GM23248 (cell line): ENCODE data around the gene PTGER3. TPM values are rescaled to one million over a fixed set of nuclear protein-coding genes. Genes with fewer than 3 reads are reported as not detected.

ENCODE experiments used
- DNase-seq: peaks from one replicate; pipeline ENCODE4 v3.0.0-alpha.2; 2015
- H2AFZ ChIP-seq: fragments of 200-600 bp; sonication (generic); 2 replicates; pipeline ENCODE4 v1.6.1; 2016; ENCODE audit warnings: antibody characterized with exemption
- H3F3A ChIP-seq: fragments of 200-600 bp; sonication (generic); 2 replicates; pipeline ENCODE4 v1.6.1; 2016; ENCODE audit warnings: mild to moderate bottlenecking, antibody characterized with exemption, mixed run types; ENCODE audit not compliant: insufficient read depth
- H3K27ac ChIP-seq: fragments of 200-600 bp; sonication (generic); 2 replicates; pipeline ENCODE4 v1.5.1; 2016; ENCODE audit warnings: mild to moderate bottlenecking
- H3K27me3 ChIP-seq: fragments of 200-600 bp; sonication (generic); replicated peaks from 2 replicates; pipeline ENCODE4 v1.6.1; 2016; ENCODE audit warnings: mild to moderate bottlenecking; ENCODE audit not compliant: insufficient read depth
- H3K36me3 ChIP-seq: fragments of 200-600 bp; sonication (generic); 2 replicates; pipeline ENCODE4 v1.6.1; 2016; ENCODE audit warnings: low read depth, mild to moderate bottlenecking
- H3K4me1 ChIP-seq: fragments of 200-600 bp; sonication (generic); 2 replicates; pipeline ENCODE4 v1.6.1; 2016; ENCODE audit warnings: mild to moderate bottlenecking; ENCODE audit not compliant: insufficient read depth
- H3K4me2 ChIP-seq: fragments of 200-600 bp; sonication (generic); one replicate; pipeline ENCODE4 v1.6.1; 2016; ENCODE audit warnings: mild to moderate bottlenecking; ENCODE audit not compliant: unreplicated experiment
- H3K4me3 ChIP-seq: fragments of 200-600 bp; sonication (generic); 2 replicates; pipeline ENCODE4 v1.5.1; 2016; ENCODE audit warnings: mild to moderate bottlenecking
- H3K79me2 ChIP-seq: fragments of 200-600 bp; sonication (generic); 2 replicates; pipeline ENCODE4 v1.6.1; 2016; ENCODE audit warnings: mild to moderate bottlenecking; ENCODE audit not compliant: insufficient read depth
- H3K9ac ChIP-seq: fragments of 200-600 bp; sonication (generic); 2 replicates; pipeline ENCODE4 v1.6.1; 2016; ENCODE audit warnings: mild to moderate bottlenecking
- H3K9me2 ChIP-seq: fragments of 200-600 bp; sonication (generic); 2 replicates; pipeline ENCODE4 v1.6.1; 2016; ENCODE audit warnings: mixed run types, mild to moderate bottlenecking, moderate library complexity; ENCODE audit not compliant: insufficient read depth
- H3K9me3 ChIP-seq: fragments of 200-600 bp; sonication (generic); one replicate; pipeline ENCODE4 v1.6.1; 2017; ENCODE audit warnings: low read depth
- H4K20me1 ChIP-seq: fragments of 200-600 bp; sonication (generic); 2 replicates; pipeline ENCODE4 v1.6.0; 2016; ENCODE audit not compliant: insufficient read depth
- EZH2 ChIP-seq: fragments of 200-600 bp; sonication (generic); IDR thresholded peaks from 2 replicates; pipeline ENCODE4 v1.6.1; 2018; ENCODE audit warnings: antibody characterized with exemption, mild to moderate bottlenecking; ENCODE audit not compliant: insufficient read depth, poor library complexity, severe bottlenecking
- EZH2phosphoT487 ChIP-seq: fragments of 200-600 bp; sonication (generic); IDR thresholded peaks from 2 replicates; pipeline ENCODE4 v1.6.1; 2018; ENCODE audit warnings: antibody characterized with exemption, moderate library complexity, mild to moderate bottlenecking, low read depth; ENCODE audit not compliant: insufficient read depth
- WGBS, 2 experiments: methylation state at CpG; one replicate each; pipeline ENCODE4 v1.1.6; 2015 to 2017; ENCODE audit warnings: low lambda C conversion rate in 2 of 2, low coverage in 1 of 2; ENCODE audit errors: missing lambda C conversion rate in 2 of 2; 5-methylcytosine and 5-hydroxymethylcytosine counted together
- in situ Hi-C: fragments of 300-500 bp; cut with MboI; formaldehyde crosslinking; loops from 2 replicates; pipeline ENCODE4 v1.15.0; 2020
- polyA plus RNA-seq: library from polyadenylated mRNA; unstranded; fragments of >200 nt; fragmentation: Nextera tagmentation; extraction: Ambion mirVana; gene quantifications from 2 replicates; pipeline ENCODE4 v1.2.1, GENCODE V29; 2016
- total RNA-seq: library from RNA; depleted of rRNA; stranded (reverse); fragments of >200 nt; shearing (Covaris generic); gene quantifications from 2 replicates; pipeline ENCODE4 v1.2.3, GENCODE V29; 2014

Gene PTGER3
- total and polyA plus RNA-seq, 2 experiments from 2014 or later, result 0.31 to 0.97 TPM

DNA sequence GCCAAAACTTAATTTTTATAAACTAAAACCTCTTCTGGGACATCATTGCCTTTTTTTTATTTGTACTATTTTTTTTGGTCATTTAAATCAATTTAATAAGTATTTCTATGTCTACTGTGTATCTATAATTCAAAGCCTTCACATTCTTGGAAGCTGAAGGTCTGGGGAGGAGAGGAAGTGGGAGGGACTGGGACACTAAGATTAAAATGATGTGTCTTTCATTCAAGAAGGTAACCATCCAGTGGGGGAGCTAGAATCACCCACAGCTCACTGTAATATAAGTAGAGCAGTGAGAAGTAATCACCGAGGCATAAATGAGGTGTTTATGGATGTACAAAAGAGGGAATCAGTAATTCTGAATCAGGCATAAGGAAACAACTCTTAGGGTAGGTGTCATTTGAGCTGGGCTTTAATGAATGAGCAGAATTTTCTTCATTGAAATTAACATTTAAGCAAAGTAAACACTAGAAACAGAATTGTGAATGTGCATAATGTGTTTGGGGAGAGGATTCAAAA is 52.8 kb downstream of the PTGER3 start:
- H3K27me3 ChIP-seq, result no peaks in the 10 kb centered on the region
- no peak overlapping the region for H3K9ac ChIP-seq
- H3K79me2 ChIP-seq, result no peaks in the 10 kb centered on the region
- TF ChIP-seq EZH2, result no peak
- TF ChIP-seq EZH2phosphoT487, result no peak
- H3K27ac ChIP-seq, result no peak overlapping the region
- no peak overlapping the region for H2AFZ ChIP-seq
- no peaks in the 10 kb centered on the region for H3K9me3 ChIP-seq
- no peak overlapping the region for H3K4me2 ChIP-seq
- no peaks in the 10 kb centered on the region for H3F3A ChIP-seq
- no peaks in the 10 kb centered on the region for H3K9me2 ChIP-seq
- no peaks in the 10 kb centered on the region for H3K4me1 ChIP-seq
- H4K20me1 ChIP-seq, result no peaks in the 10 kb centered on the region
- no peak for DNase-seq
- H3K36me3 ChIP-seq, result no peaks in the 10 kb centered on the region
- in situ Hi-C loops, result no loop called here
- WGBS, 2 experiments, result 86 to 87% methylated on average over 1 of the region's 1 CpG
- no peak overlapping the region for H3K4me3 ChIP-seq

- Histone ChIP-seq H3K79me2 (no peaks in the 10 kb centered on the region), H3K4me3 (no peak overlapping the region), H4K20me1 (no peaks in the 10 kb centered on the region), H3K27ac (no peak overlapping the region), H3F3A (no peaks in the 10 kb centered on the region), H3K4me1 (no peaks in the 10 kb centered on the region), H3K9me3 (no peaks in the 10 kb centered on the region), H2AFZ (no peak overlapping the region), H3K36me3 (no peaks in the 10 kb centered on the region), H3K9ac (no peak overlapping the region), H3K4me2 (no peak overlapping the region), H3K27me3 (no peaks in the 10 kb centered on the region), H3K9me2 (no peaks in the 10 kb centered on the region)
- TF ChIP-seq EZH2phosphoT487 (no peak), EZH2 (no peak)
- in situ Hi-C loops, result no loop called here
- 50 to 55% methylated on average over 3 of the region's 3 CpGs for WGBS, 2 experiments
- no peak for DNase-seq
Measured at GRCh38 chr1:70993798-70994197, 53.8 kb downstream of the PTGER3 start.

GRCh38 chr1:70992521-70992920 is 55.1 kb downstream of the PTGER3 start:
- Histone ChIP-seq H3F3A (no peaks in the 10 kb centered on the region), H2AFZ (no peak overlapping the region), H3K4me3 (no peak overlapping the region), H3K9me3 (no peaks in the 10 kb centered on the region), H3K79me2 (no peaks in the 10 kb centered on the region), H4K20me1 (no peaks in the 10 kb centered on the region), H3K4me2 (no peak overlapping the region), H3K4me1 (no peaks in the 10 kb centered on the region), H3K36me3 (no peaks in the 10 kb centered on the region), H3K9me2 (no peaks in the 10 kb centered on the region), H3K27ac (no peak overlapping the region), H3K9ac (no peak overlapping the region), H3K27me3 (no peaks in the 10 kb centered on the region)
- TF ChIP-seq EZH2phosphoT487 (no peak), EZH2 (no peak)
- in situ Hi-C loops, result no loop called here
- WGBS, 2 experiments, result 63 to 79% methylated on average over 2 of the region's 2 CpGs
- DNase-seq, result no peak

DNA sequence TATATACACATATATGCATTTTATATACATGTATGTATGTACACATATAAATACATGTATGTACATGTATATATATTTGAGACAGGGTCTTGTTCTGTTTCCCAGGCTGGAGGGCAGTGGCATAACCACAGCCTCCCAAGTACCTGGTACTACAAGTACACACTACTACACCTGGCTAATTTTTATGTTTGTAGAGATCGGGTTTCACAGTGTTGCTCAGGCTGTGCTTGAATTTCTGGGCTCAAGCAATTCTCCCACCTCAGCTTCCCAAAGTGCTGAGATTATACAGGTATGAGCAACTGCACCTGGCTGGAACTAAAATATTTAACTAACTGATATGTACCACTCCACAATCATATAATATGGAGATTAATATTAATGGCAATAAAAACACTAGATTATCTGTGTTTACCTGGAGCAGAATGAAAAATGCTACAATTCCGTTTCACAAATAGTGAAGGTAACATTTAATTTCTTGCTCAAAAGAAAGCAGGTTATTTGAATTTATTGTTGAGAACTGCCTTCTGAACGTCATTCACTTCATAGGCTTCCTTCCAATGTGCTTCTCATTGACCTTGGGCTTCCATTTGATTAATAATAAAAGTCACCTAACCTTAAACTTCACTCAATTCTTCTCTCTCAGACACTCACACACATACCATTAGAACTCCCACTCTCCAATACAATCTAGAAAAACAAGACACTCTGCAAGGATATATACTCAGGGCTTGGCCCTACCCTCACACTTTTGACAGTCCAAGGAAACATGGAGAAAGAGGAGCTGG is 57.0 kb downstream of the PTGER3 start:
- Histone ChIP-seq H3K4me3 (no peak overlapping the region), H3K4me2 (no peak overlapping the region), H3K79me2 (no peaks in the 10 kb centered on the region), H3K27me3 (no peaks in the 10 kb centered on the region), H3K9ac (no peak overlapping the region), H3K9me2 (no peaks in the 10 kb centered on the region), H4K20me1 (no peaks in the 10 kb centered on the region), H3K9me3 (no peaks in the 10 kb centered on the region), H3K4me1 (no peaks in the 10 kb centered on the region), H3K27ac (no peak overlapping the region), H3F3A (no peaks in the 10 kb centered on the region), H3K36me3 (no peaks in the 10 kb centered on the region), H2AFZ (no peak overlapping the region)
- TF ChIP-seq EZH2 (no peak), EZH2phosphoT487 (no peak)
- in situ Hi-C loops, result no loop called here
- DNase-seq, result no peak
- WGBS, 2 experiments, result 67 to 68% methylated on average over 3 of the region's 3 CpGs
